H1 (cell line): ENCODE results near the gene RUVBL2. TPM values are rescaled to one million over a fixed set of nuclear protein-coding genes. Genes with fewer than 3 reads are reported as not detected.

Experiments used
- ATF3 ChIP-seq: IDR thresholded peaks from 2 replicates; pipeline ENCODE4 v1.6.1; 2011; ENCODE audit warnings: low read depth, mild to moderate bottlenecking, low read length; ENCODE audit not compliant: insufficient read depth
- CHD7 ChIP-seq: fragments of 300-600 bp; sonication (generic); IDR thresholded peaks from 2 replicates; pipeline ENCODE4 v1.7.1; 2012; ENCODE audit warnings: low read length, moderate library complexity, mild to moderate bottlenecking, inconsistent platforms; ENCODE audit not compliant: insufficient replicate concordance
- CTBP2 ChIP-seq: IDR thresholded peaks from 2 replicates; pipeline ENCODE4 v1.7.0; 2011; ENCODE audit warnings: borderline replicate concordance, mild to moderate bottlenecking, moderate library complexity, mixed read lengths, low read length; ENCODE audit not compliant: insufficient read depth, insufficient read length
- HDAC2 ChIP-seq, 2 experiments: fragments of 300-600 bp in 1 of 2; sonication (generic) in 1 of 2; IDR thresholded peaks; 2 replicates each; pipeline ENCODE4 v1.6.1; 2011 to 2012; ENCODE audit warnings: low read depth in 2 of 2, low read length in 2 of 2, mild to moderate bottlenecking in 2 of 2, moderate library complexity in 2 of 2, borderline replicate concordance in 1 of 2, inconsistent platforms in 1 of 2
- KDM5A ChIP-seq: fragments of 200-600 bp; IDR thresholded peaks from 2 replicates; pipeline ENCODE4 v1.7.1; 2012; ENCODE audit warnings: mild to moderate bottlenecking, low read length, inconsistent platforms, mixed read lengths
- MAX ChIP-seq: IDR thresholded peaks from 2 replicates; pipeline ENCODE4 v1.6.1; 2012; ENCODE audit warnings: inconsistent platforms
- RXRA ChIP-seq: IDR thresholded peaks from 2 replicates; pipeline ENCODE4 v1.6.1; 2011; ENCODE audit warnings: low read depth, mild to moderate bottlenecking, low read length, moderate library complexity; ENCODE audit not compliant: insufficient read depth
- SP4 ChIP-seq: IDR thresholded peaks from 2 replicates; pipeline ENCODE4 v1.6.1; 2012; ENCODE audit warnings: low read length, inconsistent platforms
- polyA plus RNA-seq, 7 experiments: library from polyadenylated mRNA; depleted of rRNA in 3 of 7; stranded (reverse) in 5 of 7; unstranded in 2 of 7; fragments of >200 nt in 5 of 7; fragments of 200-250 nt in 2 of 7; gene quantifications; 1 replicate in 5 of 7; 2 replicates in 1 of 7; 4 replicates in 1 of 7; pipeline versions ENCODE4 v1.2.1 to v1.2.3, GENCODE V29; 2011 to 2013; ENCODE audit warnings: missing spikeins in 2 of 7, mixed read lengths in 2 of 7
- total RNA-seq: library from RNA; stranded (reverse); fragmentation: NEBNext Ultra II Directional; extraction: Animal tissue kit (Norgen Biotek cat#: 25700); gene quantifications from 2 replicates; pipeline ENCODE4 v1.2.1, GENCODE V29; 2021

RUVBL2 gene
- total and polyA plus RNA-seq, 2 of the 8 experiments (the other 6 are each of a cell fraction or from before 2014, with no cell fraction given): 152 to 247 TPM

- no peak for TF ChIP-seq CHD7
- TF ChIP-seq HDAC2 (IDR thresholded peaks at IDR 0.05; ENCODE audit: borderline replicate concordance in 1 of 2, low read depth in 2 of 2, low read length in 2 of 2): peak in 1 of 2 experiments; percentile 42; a peak in 1 of 4 replicates
- no peak for TF ChIP-seq CTBP2
- peak; percentile 24; the same call in 1 of the 2 replicates for TF ChIP-seq MAX
- no peak for TF ChIP-seq ATF3
- TF ChIP-seq RXRA: no peak
- peak; percentile 83; the same call in 1 of the 2 replicates for TF ChIP-seq KDM5A
- peak; percentile 89; the same call in 1 of the 2 replicates for TF ChIP-seq SP4
Observed at GRCh38 chr19:48993175-48994034, at the start of gene RUVBL2, which contains the start of gene GYS1 (continued).
